ENCODE data around the gene GRK3.
"Not testable (repeated sequence)": the region's sequence is repeated elsewhere in the genome, so short reads cannot be mapped to it uniquely, and the experiment has no call there.

GRK3 gene

DNA sequence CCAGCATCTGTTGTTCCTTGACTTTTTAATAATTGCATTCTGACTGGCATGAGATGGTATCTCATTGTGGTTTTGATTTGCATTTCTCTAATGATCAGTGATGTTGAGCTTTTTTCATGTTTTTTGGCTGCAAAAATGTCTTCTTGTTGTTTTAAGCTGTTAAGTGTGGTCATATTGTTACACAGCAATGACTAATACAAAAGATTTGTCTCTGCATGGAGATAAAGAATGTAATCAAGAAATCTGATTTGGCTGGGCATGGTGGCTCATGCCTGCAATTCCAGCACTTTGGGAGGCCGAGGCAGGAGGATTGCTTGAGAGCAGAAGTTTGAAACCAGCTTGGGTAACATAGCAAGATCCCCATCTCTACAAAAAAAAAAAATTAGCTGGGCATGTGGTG is 12.1 kb upstream of the GRK3 start:
- not testable (repeated sequence) for DNase-seq

DNA sequence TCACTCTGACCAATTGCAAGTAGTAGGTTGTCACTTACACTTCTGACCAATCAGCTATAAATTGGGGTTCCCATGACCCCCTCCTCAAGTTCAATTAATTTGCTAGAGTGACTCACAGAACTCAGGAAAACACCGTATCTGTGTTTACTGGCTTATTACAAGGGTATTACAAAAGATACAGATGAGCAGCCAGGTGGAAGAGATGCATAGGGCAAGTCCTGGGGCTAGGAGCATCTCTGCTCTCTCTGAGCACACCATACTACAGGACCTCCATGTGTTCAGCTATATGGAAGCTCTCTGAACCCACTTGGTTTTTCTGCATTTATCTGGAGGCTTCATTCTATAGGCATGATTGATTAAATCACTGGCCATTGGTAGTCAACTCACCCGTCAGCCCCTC is 11.3 kb upstream of the GRK3 start:
- no peak for DNase-seq

DNA sequence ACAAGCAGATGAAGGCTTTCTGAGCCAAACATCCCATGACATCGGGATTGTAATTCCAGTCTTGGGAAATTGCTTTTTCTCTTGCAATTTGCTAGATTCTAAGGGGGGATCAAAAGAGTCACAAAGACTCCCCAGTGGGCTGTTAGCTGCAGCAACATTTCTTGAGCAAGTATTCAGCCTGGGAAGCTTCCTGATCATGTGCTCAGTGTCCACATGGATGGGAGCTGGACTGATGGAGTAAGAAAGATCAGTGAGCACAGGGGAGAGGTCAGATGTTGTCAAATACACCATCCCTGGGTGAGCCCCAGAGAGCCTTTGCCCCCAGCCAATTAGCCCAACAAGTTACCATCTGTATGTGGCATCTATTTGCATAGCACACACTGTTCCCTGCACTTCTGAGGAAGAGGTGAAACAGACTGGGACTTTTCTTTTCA is 10.2 kb upstream of the GRK3 start:
- no peak for DNase-seq

DNA sequence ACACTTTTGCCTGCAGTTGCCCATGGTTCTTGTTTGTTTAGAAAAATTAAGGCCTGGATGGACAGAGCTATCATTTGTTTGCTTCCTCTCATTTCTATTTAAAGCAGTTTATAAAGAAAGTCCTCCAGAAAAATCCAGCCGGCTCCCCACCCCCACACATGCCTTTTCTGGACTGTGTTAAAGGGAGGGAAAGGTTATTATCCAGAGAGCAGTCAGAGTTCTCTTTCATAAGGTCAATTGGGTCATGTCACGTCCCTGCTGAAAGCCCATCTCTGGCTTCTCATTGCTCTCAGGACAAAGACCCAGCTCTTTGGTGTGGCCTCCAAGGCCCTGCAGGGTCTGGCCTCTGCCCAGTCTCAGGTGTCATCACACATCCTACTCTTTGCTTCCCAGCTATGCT is 9.8 kb upstream of the GRK3 start:
- DNase-seq, result no peak

DNA sequence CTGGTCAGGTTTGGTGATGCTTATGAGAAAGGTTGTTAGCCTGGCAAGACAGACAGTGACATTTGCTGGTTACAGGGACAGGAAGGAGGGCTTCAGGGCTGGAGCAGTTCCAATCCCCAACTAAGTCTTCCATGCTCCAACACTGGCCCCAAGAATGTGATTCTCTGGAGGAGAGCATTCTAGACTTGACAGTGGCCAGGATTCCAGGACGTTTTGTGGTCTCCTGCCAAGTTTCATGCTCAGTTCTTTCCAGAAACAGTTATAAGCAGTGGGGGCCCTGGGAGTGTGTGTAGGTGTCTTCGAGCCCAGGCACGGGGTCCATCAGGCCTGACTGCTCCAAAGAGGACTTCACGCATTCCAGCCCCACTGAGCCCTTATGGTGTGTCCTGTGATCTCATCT is 8.9 kb upstream of the GRK3 start:
- no peak for DNase-seq

DNA sequence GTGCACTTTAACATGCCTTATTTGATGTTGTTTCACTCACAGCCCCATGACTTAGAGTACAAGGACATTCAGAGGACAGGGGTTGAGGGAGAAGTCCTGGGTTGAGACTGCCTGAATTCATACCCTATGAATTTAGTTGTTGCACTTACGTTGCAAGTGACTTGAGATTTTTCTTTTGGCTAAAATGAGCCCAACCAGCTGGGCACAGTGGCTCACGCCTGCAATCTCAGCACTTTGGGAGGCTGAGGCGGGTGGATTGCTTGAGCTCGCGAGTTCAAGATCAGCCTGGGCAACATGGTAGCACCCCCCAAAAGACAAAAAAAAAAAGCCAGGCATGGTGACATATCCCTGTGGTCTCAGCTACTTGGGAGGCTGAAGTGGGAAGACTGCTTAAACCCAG is 7.3 kb upstream of the GRK3 start:
- no peak for DNase-seq

DNA sequence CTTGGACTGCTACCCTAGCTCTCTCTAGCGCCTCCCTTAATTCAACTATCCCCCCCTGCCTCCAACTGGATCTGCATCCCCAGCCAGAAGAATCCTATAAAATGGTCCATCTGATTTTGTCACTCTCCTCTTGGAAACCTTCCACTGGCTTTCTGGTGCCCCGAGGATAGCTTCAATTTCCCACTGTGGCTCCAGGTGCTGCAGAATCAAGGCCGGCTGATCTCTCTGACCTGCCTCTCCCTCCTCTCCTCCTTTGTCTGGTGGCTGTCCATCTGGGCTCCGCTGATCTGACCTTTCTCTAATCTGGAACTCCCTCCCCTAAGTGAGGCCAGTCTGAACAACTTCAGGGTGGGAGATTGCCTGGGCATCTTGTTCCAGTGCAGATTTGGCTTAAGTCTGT is 6.1 kb upstream of the GRK3 start:
- DNase-seq, result no peak

DNA sequence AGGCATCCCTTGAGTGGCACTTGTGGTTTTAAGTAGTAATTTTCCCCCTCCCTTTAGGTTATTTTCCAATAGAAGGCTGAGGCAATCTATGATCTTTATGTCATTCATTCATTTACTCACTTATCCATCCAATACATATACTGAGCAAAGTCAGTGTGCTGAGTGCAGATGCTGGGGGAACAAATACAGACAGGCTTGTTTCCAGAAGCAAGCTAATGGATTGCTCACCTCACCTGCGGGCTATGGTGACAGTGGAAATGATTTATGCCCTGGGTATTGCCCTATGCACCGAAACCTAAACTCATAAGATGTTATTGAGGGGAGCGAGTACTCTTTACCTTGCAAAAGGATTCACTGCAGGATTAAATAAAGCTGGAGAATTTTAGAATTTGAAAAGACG is 4.6 kb upstream of the GRK3 start:
- not testable (repeated sequence) for DNase-seq

DNA sequence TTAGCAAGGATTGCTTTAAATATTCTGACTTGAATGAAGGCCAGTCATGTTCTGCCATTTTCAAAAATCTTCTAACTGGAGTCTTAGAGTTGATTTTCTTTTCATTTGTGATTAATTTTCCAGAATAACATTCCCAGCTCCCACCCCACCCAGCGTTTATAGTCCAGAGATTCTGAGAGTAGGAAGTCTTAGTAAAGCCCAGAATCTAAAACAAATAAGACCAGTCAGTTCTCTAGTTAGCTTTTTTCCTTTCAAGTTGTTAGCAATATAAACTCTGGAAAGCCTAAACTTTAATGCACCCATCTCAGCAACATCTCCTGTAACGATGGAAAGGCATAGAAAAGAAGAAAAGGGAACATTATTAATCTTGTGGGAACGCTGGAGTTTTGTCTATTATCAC is 3.3 kb upstream of the GRK3 start:
- not testable (repeated sequence) for DNase-seq

DNA sequence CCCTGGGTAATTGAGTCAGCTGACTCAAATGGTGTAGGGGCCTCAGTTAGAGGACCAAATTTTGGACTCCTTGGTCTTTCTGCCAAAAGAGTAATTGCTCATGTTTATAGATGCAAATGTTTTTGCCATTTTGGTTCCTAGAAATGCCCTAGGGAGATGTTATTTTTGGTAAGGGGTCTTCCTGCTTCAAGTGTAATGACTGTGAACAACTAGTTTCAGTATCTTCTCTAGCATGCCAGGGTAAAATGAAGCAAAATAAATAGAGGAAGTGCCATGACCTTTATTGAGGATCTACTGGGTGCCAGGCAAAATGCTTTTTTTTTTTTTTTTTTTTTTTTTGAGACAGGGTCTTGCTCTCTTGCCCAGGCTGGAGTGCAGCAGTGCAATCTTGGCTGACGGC is 2.5 kb upstream of the GRK3 start:
- not testable (repeated sequence) for DNase-seq

DNA sequence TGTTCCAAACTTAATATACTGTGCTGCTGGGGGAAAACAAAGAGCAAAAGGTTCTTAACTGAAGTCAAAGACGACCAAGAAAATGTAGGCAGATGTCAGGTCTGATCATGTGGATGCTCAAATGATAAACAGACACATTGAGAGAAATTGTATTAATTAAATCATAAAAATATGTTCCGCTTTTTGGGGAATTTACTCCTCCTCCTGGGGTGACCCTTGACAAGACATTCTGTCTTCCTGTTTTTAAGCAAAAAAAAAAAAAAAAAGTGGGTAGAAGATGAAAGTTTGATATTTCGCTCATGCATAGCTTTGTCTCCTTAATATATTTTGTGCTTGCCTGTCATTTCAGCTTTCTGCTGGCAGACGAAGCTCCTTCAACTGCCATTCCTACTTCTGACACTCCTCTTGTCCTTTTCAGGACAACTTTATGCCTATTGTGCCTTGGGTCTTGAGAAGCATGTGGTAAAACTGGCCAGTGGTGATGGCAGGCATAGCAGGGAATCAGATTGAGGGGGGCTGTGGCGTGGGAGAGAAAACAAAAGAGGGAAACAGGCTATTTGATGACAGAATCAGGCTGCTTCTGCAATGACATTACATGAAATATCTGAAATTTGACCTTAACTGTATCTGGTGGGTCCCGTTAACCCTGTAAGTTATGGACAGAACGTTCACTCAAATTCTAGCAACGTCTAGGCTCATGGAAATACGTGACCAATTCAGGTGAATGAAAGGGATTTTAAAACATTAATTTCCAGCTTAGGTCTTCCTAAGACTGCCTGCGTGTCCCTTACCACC is 1.3 kb upstream of the GRK3 start:
- DNase-seq, result not testable (repeated sequence)

DNA sequence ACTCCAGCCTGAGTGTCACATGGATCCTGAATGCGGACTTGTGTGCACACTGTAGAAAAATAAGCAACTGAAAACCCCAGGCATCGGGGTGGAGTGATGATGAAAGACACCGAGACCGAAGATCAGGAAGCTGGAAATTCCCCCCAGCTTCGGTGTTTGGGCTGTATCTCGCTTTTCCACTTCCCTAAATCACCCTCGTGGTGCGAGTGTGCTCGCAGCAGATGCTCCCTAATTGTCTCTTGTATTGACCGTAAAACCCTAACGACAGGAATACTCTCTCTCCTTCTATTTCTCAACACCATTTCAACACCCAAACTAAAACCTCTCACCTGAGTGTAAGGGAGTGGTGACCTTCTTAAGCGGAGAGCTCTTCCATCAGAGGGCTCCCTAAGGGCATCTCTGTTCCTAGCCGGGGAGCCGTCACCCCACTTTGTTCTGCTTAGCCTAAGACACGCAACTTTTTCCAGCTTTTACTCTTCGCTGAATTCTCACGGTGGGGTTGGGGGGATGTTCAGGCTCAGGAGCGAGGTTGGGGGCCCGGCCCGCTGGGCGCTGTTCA is 635 bp upstream of the GRK3 start:
- peak; percentile 14 for DNase-seq

DNA sequence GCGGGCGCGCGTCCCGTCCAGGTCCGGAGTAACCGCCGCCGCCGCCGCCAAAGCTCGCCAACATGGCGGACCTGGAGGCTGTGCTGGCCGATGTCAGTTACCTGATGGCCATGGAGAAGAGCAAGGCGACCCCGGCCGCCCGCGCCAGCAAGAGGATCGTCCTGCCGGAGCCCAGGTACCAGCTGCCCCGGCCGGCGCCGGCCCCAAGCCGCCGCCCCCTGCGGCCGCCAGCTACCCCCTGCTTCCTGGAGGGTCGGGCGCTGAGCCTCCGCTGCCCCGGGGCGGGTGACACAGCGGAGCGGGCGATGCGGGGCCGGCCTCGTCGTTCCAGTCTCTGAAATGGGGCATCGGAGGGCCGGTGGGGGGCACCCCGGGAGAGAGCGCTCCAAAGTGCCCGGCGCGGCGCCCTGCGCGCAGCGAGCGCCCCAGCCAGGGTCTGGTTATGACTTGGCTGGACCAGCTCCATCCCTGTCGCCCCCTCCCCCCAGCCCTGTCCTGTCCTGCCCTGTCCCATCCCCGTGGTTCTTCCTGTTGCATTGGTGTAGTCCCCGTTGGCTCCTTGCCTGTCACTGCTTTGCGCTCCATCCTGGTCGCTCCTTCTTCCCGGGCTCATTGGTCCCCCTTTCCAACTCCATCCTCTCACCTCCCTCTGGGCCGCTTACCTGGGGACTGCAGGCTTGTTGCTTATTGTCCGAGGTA is 653 bp downstream of the GRK3 start:
- no peak for DNase-seq

DNA sequence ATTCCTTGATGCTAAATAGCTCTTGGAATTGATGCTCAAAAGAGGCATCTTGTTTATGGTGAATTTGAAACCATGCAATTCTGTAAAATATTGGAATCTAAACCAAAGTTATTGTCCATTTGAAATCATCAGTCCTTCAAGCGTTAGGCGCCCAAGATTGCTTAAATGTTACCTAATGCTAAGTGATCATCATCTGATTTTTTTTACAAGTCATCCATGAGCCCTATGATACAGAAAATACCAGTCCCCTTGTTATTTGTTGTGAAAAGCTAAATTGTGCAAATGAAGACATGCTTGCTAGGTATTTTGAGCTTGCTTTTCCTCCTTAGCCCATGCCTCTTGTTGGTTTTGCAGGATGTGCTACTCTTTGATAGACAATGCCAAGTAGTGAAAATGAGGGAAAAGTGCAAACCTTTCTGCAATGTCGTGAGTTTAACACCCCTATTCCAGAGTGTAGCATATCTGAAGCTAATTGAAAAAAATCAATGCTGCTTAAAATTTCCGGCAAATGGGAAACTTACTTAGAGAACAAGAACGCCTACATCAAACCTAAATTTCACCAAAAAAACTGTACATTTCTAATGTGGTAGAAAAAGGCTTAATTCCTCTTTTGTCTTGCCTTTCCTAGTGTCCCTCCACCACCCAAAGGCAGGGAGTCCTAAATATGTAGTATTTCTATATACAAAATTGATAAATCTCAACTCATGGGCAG is 1.9 kb downstream of the GRK3 start:
- DNase-seq, result no peak

DNA sequence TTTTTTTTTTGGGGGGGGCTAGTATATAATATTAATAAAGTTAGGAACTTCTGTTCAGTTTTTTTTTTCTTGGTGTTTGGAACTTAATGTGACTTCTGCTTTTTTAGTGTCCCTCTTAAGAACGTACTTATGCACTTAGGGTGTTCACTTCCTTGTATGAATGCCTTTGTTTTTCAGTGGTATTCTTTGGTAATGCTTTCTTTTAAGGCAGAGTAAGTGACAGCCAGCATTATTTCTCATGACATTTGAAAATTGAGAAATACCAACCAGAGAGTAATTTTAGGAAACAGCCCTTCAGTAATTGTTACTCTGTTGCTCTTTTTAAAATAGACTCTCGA is 2.4 kb downstream of the GRK3 start:
- no peak for DNase-seq

DNA sequence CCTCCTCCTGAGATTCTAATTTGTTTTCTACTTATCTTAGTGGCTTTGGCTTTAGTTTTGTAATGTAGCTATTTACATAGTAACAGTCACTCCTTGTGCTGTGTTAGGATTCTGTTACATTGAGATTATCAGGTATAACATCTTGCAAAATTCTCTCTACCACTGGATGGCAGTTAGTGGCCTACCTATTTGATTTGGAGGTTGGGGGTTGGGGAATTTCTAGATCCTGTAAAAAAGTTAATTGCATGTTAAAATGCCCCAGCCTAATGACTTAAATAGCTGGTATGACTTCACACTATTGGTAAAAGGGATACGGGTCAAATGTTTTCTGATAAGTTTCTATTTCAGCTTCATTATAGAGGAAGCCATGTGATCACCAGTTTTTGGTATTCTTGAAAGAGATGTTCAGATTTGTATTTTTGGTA is 2.8 kb downstream of the GRK3 start:
- no peak for DNase-seq

DNA sequence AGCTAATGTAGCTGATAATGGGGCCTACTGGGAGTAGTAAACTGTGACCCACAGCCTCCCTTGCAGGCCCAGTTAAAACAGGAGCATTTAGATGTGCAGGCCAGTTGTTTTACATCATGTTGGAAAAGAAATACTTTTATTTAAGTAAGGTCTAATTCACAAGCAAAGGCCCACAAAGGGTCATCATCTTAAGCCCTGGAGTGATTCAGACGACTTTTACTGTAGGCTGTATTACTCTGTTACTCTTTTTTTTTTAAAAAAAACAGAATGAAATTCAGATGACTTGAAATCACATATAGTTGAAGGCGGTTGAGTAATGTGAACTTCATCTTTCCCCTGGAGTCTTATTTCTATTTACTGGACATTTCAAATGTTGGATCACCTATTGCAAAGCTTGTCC is 3.6 kb downstream of the GRK3 start:
- not testable (repeated sequence) for DNase-seq

DNA sequence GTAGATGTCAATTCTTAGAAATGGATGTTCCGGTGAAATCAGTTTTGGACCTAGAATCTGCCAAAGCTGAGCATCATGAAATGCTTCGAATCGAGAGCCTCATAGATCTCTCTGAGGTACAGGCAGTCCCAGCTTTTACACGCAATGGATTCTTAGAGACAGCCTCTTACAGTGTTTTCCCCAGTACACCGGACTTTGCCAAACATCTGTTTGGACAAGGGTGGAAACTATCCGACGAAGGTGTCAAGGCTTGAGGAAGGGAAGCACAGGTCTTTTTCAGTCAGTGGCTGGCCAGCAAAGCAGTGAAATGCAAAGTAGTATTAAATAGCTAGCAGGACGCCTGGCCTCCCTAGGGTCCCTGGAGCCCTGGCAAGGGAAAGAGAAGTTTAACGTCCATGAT is 4.9 kb downstream of the GRK3 start:
- no peak for DNase-seq

DNA sequence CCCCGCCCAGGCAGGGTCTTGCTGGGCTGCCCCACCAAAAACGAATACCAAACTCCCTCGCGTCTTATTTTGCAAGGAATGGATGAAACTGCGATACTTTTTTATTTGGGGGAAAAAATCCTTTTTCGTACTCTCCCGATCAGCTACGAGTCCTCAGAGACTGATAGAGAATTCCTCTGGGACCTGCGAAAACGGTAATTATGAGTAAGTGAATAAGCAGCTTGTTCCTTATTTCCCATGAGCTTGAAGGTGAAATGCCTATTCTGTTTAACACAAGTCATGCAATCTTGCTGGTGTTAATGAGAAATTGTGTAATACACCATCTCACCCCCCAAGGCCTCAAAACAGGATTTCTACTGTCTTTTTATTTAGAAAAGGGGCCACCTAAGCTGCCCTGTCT is 5.5 kb downstream of the GRK3 start:
- DNase-seq, result no peak

DNA sequence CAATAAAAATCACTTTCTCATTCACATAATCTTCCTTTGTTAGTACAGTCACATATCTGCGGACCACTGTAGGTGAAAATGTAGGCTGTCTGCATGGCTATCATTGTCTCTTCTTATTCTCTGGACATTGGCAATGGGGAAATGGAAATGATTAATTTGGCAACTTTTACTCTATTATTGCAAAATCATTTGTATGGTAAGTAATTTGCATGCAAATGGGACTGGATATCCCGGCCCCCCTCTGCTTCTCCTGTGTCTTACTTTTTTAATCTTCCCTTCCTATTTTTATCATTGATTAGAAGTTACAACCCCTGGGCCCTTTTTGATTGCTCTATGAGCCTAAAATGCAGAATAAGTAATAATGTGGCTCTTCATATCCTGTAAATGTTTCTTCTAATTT is 6.0 kb downstream of the GRK3 start:
- no peak for DNase-seq

DNA sequence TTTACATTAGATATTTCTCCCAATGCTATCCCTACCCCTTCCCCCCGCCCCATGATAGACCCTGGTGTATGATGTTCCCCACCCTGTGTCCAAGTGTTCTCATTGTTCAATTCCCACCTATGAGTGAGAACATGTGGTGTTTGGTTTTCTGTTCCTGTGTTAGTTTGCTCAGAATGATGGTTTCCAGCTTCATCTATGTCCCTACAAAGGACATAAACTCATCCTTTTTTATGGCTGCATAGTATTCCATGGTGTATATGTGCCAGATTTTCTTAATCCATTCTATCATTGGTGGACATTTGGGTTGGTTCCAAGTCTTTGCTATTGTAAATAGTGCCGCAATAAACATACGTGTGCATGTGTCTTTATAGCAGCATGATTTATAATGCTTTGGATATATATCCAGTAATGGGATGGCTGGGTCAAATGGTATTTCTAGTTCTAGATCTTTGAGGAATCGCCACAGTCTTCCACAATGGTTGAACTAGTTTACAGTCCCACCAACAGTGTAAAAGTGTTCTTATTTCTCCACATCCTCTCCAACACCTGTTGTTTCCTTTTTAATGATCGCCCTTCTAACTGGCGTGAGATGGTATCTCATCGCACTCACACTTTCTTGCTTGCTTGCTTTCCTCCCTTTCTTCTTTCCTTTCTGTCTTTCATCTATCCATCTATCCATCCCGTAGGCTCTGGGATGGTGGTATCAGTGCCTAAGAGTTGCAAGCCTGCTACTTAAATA is 7.7 kb downstream of the GRK3 start:
- not testable (repeated sequence) for DNase-seq

DNA sequence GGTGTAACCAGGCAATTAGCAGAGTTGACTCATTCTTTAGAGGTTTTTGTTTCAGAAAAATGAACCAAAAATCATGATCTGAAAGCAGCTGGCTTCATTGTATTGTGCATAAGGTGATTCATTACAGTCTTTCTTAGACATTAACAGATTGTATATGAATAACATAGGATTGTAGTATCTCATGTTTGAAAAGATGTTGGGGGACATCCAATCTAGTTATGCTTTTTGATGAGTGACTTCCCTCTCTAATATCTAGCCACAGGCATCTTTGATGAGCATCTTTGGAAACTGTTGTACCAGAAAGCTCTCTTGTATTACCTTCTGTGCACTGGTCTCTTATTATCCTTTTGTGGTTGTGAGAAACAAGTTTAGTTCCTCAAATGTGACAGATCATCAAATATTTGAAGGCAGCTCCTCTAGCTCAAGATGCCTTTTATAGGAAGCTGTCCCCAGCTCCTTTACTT is 8.3 kb downstream of the GRK3 start:
- no peak for DNase-seq

DNA sequence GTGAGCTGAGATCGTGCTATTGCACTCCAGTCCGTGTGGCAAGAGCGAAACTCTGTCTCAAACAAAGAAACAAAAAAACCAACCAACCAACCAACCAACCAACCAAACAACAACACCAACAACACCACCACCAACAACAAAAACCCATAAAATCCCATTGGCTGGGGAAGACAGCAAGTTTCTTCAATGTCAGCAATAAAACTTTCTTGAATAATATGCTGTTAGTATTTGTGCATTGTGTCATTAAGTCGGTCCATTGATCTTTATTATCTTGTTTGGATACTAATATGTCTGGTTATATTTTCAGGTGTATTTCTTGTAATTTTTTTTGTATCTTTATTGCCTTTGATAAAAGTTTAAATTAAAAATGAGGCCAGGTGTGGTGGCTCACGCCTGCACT is 9.4 kb downstream of the GRK3 start:
- DNase-seq, result no peak

Measured in NCI-H748 treated with DMSO at 0.1 percent for 48 hours (cell line).